HG03469 (cell line): ENCODE measurements around the gene NMNAT3.

Source experiments
- ATAC-seq: cut with Tn5 transposase; IDR thresholded peaks from one replicate; pipeline ENCODE4 v1.9.1; 2021; ENCODE audit warnings: mild to moderate bottlenecking, moderate library complexity, moderate number of reproducible peaks; ENCODE audit not compliant: unreplicated experiment

Gene NMNAT3

GRCh38 chr3:139552632-139553365 is 125.0 kb downstream of the NMNAT3 start:
- no peak for ATAC-seq

DNA sequence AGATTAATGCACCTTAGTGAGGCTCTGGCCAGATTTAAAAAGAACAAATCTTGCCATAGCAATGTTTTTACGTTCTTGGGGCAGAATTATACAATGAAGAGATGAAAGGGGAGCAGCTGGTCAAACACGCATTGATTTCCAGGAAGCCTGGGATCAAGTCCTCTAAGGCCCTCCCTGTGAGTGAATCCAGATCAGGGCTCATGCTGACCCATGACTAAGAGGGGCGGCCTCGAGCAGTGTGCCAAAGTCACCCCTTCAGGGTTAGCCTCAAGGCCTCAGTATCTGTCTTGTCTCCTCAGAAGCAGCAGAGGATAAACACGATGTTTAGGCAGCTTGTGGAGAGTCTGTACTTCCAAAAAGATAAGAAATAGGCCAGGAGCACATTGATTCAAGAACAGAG is 129.0 kb downstream of the NMNAT3 start:
- ATAC-seq = no peak

DNA sequence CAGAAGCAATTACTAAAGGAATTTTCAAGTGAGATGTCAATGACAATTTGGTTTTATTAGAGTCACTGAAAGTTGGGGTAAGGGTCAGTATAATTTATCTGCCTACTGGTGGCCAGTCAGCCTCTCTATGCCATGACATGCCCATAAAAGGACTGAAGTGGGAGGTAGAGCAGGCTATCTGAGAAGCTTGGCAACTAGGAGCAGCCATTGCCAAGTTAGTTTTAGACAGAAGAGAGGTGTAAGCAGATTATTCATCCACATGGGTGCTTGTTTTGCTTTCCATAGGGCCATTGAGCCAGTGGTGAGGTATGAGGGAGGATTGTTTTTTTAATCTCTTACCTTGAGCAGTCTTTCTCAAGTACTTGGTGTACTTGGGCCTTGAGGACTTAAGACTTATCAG is 130.1 kb downstream of the NMNAT3 start:
- ATAC-seq = no peak

DNA sequence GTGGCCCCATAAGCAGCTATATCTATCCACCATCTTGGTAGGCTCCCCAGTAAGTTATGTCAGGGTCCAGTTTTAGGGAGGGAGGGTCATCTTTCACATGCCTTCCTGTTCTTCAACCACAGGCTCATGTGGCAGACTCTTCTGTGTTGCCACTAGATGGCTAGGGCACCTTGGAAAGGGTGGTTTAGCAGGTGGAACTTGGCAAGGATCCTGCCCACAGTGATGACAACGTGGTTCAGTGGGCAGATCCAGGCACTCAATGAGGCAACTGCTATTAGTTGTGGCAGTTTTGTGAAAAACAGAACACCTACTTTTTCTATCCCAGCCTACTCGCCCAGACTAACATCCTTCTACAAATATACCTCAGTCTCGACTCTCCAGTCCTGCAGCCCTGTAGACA is 131.0 kb downstream of the NMNAT3 start:
- no peak for ATAC-seq

- no peak for ATAC-seq
Measured at GRCh38 chr3:139541532-139542288, 136.1 kb downstream of the NMNAT3 start.

GRCh38 chr3:139540651-139541531 is 136.9 kb downstream of the NMNAT3 start:
- no peak for ATAC-seq

DNA sequence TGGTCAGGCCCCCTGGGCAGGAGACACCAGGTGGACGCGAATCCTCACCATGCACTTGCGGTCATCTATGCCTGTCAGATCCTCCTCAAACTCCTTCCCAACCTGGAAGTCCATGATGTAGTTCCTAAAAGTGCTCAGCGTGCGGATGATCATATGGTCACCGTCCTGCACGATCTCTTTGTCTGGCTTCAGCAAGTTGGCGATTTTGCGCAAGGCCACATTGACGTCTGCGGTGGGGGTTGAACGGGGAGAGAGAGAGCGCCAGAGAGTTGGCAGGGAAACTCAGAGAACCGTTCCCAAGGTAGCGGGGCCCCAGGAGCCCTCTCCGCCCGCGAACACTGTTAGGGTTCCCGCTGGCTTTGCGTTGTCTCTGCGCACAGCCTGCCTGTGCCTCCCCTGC is 139.0 kb downstream of the NMNAT3 start:
- no peak for ATAC-seq

GRCh38 chr3:139537795-139538621 is 139.8 kb downstream of the NMNAT3 start:
- ATAC-seq = no peak

DNA sequence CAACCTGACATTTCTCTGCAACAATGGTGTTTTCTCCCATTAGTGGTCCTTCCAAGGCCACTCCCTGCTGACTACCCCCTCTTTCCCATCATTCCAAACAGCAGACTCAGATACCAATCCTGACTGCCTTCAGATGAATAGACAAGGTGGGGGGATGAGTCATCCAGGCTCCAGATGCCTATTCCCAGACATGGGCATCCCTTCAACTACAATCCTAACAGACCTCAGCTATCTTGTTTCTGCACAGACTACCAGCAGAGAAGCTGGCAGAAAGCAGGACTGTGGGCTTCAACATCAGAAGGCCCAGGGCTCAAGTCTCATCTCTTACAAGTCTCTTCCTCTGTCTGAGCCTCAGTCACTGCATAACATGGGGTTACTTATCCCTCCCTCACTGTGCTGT is 140.4 kb downstream of the NMNAT3 start:
- no peak for ATAC-seq

GRCh38 chr3:139534992-139535879 is 142.5 kb downstream of the NMNAT3 start:
- no peak for ATAC-seq

- no peak for ATAC-seq
Measured at GRCh38 chr3:139534455-139534812, 143.3 kb downstream of the NMNAT3 start.

GRCh38 chr3:139533781-139534454 is 143.9 kb downstream of the NMNAT3 start:
- ATAC-seq = no peak

DNA sequence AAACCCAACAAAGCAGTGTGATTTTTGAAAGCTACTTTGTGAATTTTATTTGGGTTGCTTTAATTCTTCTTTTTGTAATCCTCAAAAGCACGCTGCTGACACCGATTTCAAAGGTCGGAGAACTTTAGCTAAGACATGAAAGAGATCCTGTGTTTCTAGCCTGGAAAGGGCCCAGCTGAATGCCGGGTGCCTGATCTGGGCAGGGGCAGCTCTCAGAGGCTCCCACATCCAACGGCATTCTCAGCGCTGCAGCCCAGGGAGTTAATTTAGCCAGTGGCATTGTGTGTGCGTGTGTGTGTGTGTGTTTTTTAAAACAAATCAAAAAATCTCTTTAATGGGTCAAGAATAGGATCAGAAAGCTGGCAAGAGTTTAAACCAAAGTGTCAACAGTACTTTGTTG is 144.8 kb downstream of the NMNAT3 start:
- no peak for ATAC-seq

- no peak for ATAC-seq
Measured at GRCh38 chr3:139530717-139531116, 147.1 kb downstream of the NMNAT3 start.

- ATAC-seq = no peak
Measured at GRCh38 chr3:139529662-139530061, 148.1 kb downstream of the NMNAT3 start.

DNA sequence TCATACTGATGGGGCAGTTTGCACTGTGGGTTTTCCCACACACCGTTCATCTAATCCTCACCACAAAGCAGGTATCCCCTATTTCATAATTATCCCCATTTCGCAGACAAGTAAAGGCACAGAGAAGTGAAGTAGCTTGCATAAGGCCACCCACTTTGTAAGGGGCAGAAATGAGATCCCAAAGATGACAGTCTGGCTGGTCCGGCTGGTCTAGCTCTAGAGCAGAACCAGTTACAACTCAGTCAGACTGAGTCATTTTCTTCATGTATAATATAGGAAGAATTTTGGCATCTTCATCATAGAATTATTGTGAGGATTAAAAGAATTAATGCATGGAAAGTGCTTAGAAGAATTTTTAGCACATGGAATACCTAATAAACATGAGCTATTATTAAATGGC is 148.8 kb downstream of the NMNAT3 start:
- no peak for ATAC-seq

GRCh38 chr3:139528281-139528680 is 149.5 kb downstream of the NMNAT3 start:
- no peak for ATAC-seq

GRCh38 chr3:139527265-139527664 is 150.5 kb downstream of the NMNAT3 start:
- ATAC-seq = no peak

- ATAC-seq = no peak
Measured at GRCh38 chr3:139526146-139526545, 151.6 kb downstream of the NMNAT3 start.
